Motor neuron (in vitro differentiated cells): ENCODE measurements around the gene DNAJB7. TPM values are rescaled to one million over a fixed set of nuclear protein-coding genes. Genes with fewer than 3 reads are reported as not detected.
"Not testable (repeated sequence)": the region's sequence is repeated elsewhere in the genome, so short reads cannot be mapped to it uniquely, and the experiment has no call there.

Source experiments
- ATAC-seq, 8 experiments: fragments of 200-7000 bp; cut with Tn5 transposase; replicated peaks in 6 of 8; 2 replicates each; pipeline ENCODE4 v1.8.0; 2021; ENCODE audit warnings: mild to moderate bottlenecking in 8 of 8, moderate library complexity in 8 of 8
- H3K27ac ChIP-seq, 2 donors: fragments of 250-450 bp; sonication (Bioruptor Pico); 2 replicates each; pipeline ENCODE4 v1.9.0; 2021; ENCODE audit warnings: antibody characterized with exemption in 2 of 2, mild to moderate bottlenecking in 2 of 2, moderate library complexity in 1 of 2
- H3K4me1 ChIP-seq, 2 donors: fragments of 250-450 bp; sonication (Bioruptor Pico); replicated peaks in 1 of 2; 2 replicates each; pipeline ENCODE4 v1.6.1; 2021; ENCODE audit warnings: antibody characterized with exemption in 2 of 2, mild to moderate bottlenecking in 2 of 2, moderate library complexity in 1 of 2
- H3K4me3 ChIP-seq, 5 donors: fragments of 250-450 bp; sonication (Bioruptor Pico); 2 replicates each; pipeline ENCODE4 v1.9.0; 2021; ENCODE audit warnings: antibody characterized with exemption in 5 of 5, mild to moderate bottlenecking in 5 of 5, moderate library complexity in 4 of 5
- WGBS, 10 experiments: fragments of 450-650 bp; shearing (Covaris generic); methylation state at CpG; one replicate each; pipeline ENCODE4 v1.0.0; 2022; 5-methylcytosine and 5-hydroxymethylcytosine counted together
- in situ Hi-C, 9 experiments: fragments of 400-800 bp; cut with MboI; loops; one replicate each; pipeline ENCODE4 v1.15.0; 2021; ENCODE audit warnings: low sequenced_read_pairs in 9 of 9, low pct_unique_long_range_greater_than_20kb in 2 of 9; ENCODE audit not compliant: unreplicated experiment in 9 of 9
- total RNA-seq, 8 experiments: library from RNA; unstranded; fragments of 300-600 nt; gene quantifications; 2 replicates each; pipeline versions ENCODE4 v1.2.3 to v1.2.4, GENCODE V29; 2022

The DNAJB7 gene
- total RNA-seq, 8 experiments from 2014 or later = 0.56 to 2.8 (median 1.3) TPM

GRCh38 chr22:40834619-40835018, 27.3 kb downstream of the DNAJB7 start:
- in situ Hi-C loops = loop anchor here in 2 of 9 experiments (25.0 kb wide), 2 partner anchors 303 to 328 kb away; no protein-coding TSS in a partner anchor
- Histone ChIP-seq H3K4me3 (no peak overlapping the region), H3K27ac (no peak overlapping the region), H3K4me1 (no peaks in the 10 kb centered on the region)
- no peak for ATAC-seq
- 91 to 100% (median 97%) methylated on average over 2 to 3 of the region's 3 CpGs for WGBS, 10 experiments

DNA sequence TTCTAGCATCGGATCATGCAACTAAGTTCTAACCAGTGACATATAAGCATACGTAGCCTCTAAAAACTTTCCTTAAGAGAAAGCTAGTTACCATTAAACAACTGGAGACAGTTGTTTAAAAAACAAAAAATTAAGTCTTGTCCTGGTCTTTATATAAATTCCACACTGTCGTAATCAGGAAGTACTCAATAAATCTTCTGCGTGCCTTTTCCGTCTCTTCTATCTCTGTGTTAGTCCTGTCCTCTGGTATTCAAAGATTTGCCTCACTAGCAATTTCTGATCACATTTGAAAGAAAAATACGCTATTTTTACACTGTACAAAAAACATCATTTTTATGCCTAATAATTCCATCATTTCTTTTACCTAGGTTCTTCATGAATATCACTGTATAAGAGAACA, 32.8 kb downstream of the DNAJB7 start:
- Histone ChIP-seq H3K4me3 (no peak overlapping the region), H3K4me1 (no peaks in the 10 kb centered on the region), H3K27ac (no peak overlapping the region)
- 86 to 100% (median 98%) methylated on average over 4 to 6 of the region's 6 CpGs for WGBS, 10 experiments
- no peak for ATAC-seq
- in situ Hi-C loops = loop anchor here in 2 of 9 experiments (25.0 kb wide), 2 partner anchors 308 to 333 kb away; no protein-coding TSS in a partner anchor

DNA sequence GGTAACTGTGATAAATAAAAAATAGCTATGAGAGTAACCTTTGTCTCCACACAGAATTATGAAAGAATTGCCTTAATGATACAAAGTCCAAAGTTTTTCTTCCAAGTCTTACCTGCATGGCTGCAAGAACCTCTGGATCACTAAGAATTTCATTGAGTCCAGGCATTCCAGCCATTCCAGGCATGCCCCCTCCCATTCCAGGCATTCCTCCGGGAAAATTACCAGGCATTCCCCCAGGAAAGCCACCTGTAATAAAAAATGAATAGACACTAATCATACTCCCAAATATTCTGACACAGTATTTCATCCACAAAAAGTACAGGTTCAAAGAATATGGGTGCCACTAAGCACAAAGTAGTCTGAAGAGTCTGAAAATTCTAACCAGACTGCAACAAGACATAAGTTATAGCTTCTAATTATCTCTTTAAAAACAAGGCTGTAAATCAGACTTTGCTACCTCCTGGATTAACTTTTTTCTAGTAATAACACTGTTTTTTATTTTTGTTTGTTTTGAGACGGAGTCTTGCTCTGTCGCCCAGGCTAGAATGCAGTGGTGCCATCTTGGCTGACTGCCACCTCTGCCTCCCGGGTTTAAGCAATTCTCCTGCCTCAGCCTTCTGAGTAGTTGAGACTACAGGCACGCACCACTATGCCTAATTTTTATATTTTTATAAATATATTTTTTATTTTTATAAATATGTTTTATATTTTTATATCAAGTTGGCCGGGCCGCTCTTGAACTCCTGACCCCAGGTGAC, 34.8 kb downstream of the DNAJB7 start:
- H3K27ac ChIP-seq = no peak overlapping the region
- no peaks in the 10 kb centered on the region for H3K4me1 ChIP-seq
- in situ Hi-C loops = loop anchor here in 2 of 9 experiments (25.0 kb wide), 2 partner anchors 310 to 335 kb away; no protein-coding TSS in a partner anchor
- H3K4me3 ChIP-seq = no peak overlapping the region
- ATAC-seq = no peak
- WGBS, 10 experiments = 80 to 100% (median 91%) methylated on average over 1 to 7 of the region's 7 CpGs

DNA sequence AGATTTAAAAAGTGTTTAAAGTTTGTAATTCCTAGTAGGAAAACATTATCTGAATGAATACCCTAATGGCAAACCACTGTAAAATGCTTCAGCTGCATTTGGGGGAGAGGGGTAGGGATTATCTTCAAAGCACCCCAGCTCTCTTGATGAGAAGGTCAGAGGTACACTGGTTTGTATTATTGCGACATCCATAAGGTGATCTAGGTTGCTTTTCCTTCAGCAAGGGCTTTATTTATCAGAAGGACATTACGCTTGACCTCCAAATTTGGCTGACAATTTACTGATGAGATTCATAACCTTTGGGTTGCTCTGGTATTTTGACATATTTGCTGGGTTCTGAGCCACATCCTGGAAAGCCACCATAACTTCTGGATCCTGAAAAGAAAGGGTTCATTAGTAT, 35.6 kb downstream of the DNAJB7 start:
- not testable (repeated sequence) for H3K4me3 ChIP-seq, H3K4me1 ChIP-seq, ATAC-seq, H3K27ac ChIP-seq
- in situ Hi-C loops = loop anchor here in 2 of 9 experiments (25.0 kb wide), 2 partner anchors 311 to 336 kb away; no protein-coding TSS in a partner anchor
- no CpG with 5 or more reads among the region's 2 CpGs for WGBS, 10 experiments

DNA sequence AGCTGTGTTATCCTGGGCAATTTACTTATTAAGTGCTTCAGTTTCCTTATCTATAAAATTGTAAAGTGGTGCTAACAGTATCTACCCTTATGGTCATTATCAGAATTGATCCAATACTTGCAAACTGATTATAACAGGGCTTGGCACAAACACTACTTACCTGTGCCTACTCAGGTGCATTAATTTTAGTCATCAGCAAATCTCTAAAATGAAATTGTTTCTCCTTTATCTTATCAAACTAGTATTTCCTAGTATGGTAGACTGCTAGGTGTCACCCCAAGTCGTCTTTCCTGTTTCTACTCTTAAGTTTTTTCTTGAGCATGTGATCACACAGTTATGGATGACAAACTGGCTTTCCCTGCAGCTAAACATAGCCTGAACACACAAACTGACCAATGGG, 38.5 kb downstream of the DNAJB7 start:
- no peak overlapping the region for H3K27ac ChIP-seq
- in situ Hi-C loops = no loop called here
- H3K4me1 ChIP-seq = peaks cover 0 to under 1% of the 10 kb centered on the region in 2 donors
- no peak overlapping the region for H3K4me3 ChIP-seq
- WGBS, 10 experiments = 43 to 100% (median 100%) methylated on average over 1 of the region's 1 CpG; no CpG with 5 or more reads in 4 of the 10 experiments
- ATAC-seq = no peak

GRCh38 chr22:40819599-40820140, 42.2 kb downstream of the DNAJB7 start:
- 0 to 83% (median 14%) methylated on average over 1 to 4 of the region's 4 CpGs; no CpG with 5 or more reads in 3 of the 10 experiments for WGBS, 10 experiments
- peak overlapping the region; percentile 67 to 98 (median 96) for H3K4me3 ChIP-seq
- H3K27ac ChIP-seq = peak overlapping the region in 1 of 2 donors; percentile 74
- in situ Hi-C loops = no loop called here
- ATAC-seq = peak in 6 of 8 experiments; percentile 1 to 27 (median 16)
- H3K4me1 ChIP-seq = peaks cover 6 to 7% of the 10 kb centered on the region in 2 donors

- H3K27ac ChIP-seq = peak within 1 kb of the TSS; percentile 56 to 74
- 0 to 67% (median 3%) methylated on average over 1 to 7 of the region's 61 CpGs; no CpG with 5 or more reads in 4 of the 10 experiments for WGBS, 10 experiments
- in situ Hi-C loops = no loop called here
- H3K4me1 ChIP-seq = peaks cover 6 to 7% of the 10 kb centered on the region in 2 donors
- peak within 1 kb of the TSS; percentile 67 to 98 (median 96) for H3K4me3 ChIP-seq
- ATAC-seq = peak; percentile 89 to 96 (median 93)
Measured at GRCh38 chr22:40818747-40819598, 42.9 kb downstream of the DNAJB7 start, which contains the start of gene SLC25A17. Gene SLC25A17 (minus strand): TSS chr22:40819346. CDS start chr22:40819248, 98 bp downstream.

GRCh38 chr22:40818192-40818746, 43.6 kb downstream of the DNAJB7 start:
- H3K4me3 ChIP-seq = peak overlapping the region; percentile 67 to 98 (median 96)
- H3K4me1 ChIP-seq = peaks cover 6 to 7% of the 10 kb centered on the region in 2 donors
- WGBS, 10 experiments = 0 to 89% (median 47%) methylated on average over 3 to 11 of the region's 14 CpGs
- in situ Hi-C loops = no loop called here
- ATAC-seq = no peak
- H3K27ac ChIP-seq = no peak overlapping the region

- Histone ChIP-seq H3K4me3 (no peak overlapping the region), H3K4me1 (peaks cover 6 to 7% of the 10 kb centered on the region in 2 donors), H3K27ac (no peak overlapping the region)
- no peak for ATAC-seq
- in situ Hi-C loops = no loop called here
- WGBS, 10 experiments = 60 to 93% (median 89%) methylated on average over 1 to 3 of the region's 4 CpGs; no CpG with 5 or more reads in 5 of the 10 experiments
Measured at GRCh38 chr22:40817737-40818136, 44.2 kb downstream of the DNAJB7 start.

DNA sequence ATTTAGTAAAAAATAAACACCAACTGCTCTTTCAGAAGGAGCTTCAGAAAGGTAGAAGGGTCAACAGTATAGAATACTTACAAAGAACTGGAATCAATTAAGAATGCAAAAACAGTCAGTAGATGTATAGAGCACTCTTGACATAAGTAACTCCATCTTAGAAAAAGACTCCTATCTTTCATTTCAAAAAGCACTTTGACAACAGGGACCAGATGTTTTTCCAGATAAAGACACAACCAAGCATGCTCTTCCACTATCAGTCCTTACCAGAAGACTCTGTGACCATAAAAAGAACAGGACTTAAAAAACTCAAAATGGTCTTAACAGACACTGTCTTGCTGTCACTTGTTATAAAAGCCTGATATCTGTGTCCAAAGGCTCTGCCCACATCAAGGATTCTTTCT, 48.0 kb downstream of the DNAJB7 start:
- no peak overlapping the region for H3K27ac ChIP-seq
- peaks cover 6 to 7% of the 10 kb centered on the region in 2 donors for H3K4me1 ChIP-seq
- ATAC-seq = no peak
- in situ Hi-C loops = no loop called here
- no peak overlapping the region for H3K4me3 ChIP-seq
